NCI-H2196 treated with DMSO at 0.1 percent for 48 hours (cell line): ENCODE data around the gene MMP15.

Experiments
- DNase-seq: peaks from one replicate; lab custom pipeline; 2025; ENCODE audit not compliant: unreplicated experiment; lab: John Stamatoyannopoulos, UW

MMP15 gene

GRCh38 chr16:58034774-58035173, 9.2 kb downstream of the MMP15 start:
- DNase-seq: no peak

GRCh38 chr16:58035356-58036170, 10.0 kb downstream of the MMP15 start:
- DNase-seq: no peak

- no peak for DNase-seq
These were observed 11.4 kb downstream of the MMP15 start for GRCh38 chr16:58036943-58037342.

- no peak for DNase-seq
These were observed 12.0 kb downstream of the MMP15 start for GRCh38 chr16:58037365-58038057.

GRCh38 chr16:58038219-58038641, 12.7 kb downstream of the MMP15 start:
- no peak for DNase-seq

GRCh38 chr16:58039829-58040495, 14.4 kb downstream of the MMP15 start:
- no peak for DNase-seq

GRCh38 chr16:58040496-58040846, 14.9 kb downstream of the MMP15 start:
- no peak for DNase-seq

GRCh38 chr16:58040945-58041627, 15.5 kb downstream of the MMP15 start:
- no peak for DNase-seq

GRCh38 chr16:58041628-58041955, 16.0 kb downstream of the MMP15 start:
- DNase-seq: no peak

- no peak for DNase-seq
These were observed 16.7 kb downstream of the MMP15 start for GRCh38 chr16:58042001-58042885.

- DNase-seq: no peak
These were observed 17.4 kb downstream of the MMP15 start for GRCh38 chr16:58042886-58043515.

GRCh38 chr16:58043571-58044155, 18.1 kb downstream of the MMP15 start:
- no peak for DNase-seq

GRCh38 chr16:58044266-58045019, 18.9 kb downstream of the MMP15 start:
- DNase-seq: no peak

- DNase-seq: no peak
These were observed 19.5 kb downstream of the MMP15 start for GRCh38 chr16:58045096-58045495.

- no peak for DNase-seq
These were observed 20.7 kb downstream of the MMP15 start for GRCh38 chr16:58046054-58046881.

- no peak for DNase-seq
These were observed 21.4 kb downstream of the MMP15 start for GRCh38 chr16:58046936-58047335.

- DNase-seq: no peak
These were observed 22.2 kb downstream of the MMP15 start for GRCh38 chr16:58047557-58048348.
